ENCODE results near the gene LEMD1.

Gene LEMD1

GRCh38 chr1:205351984-205352713 lies 69.7 kb downstream of the LEMD1 start:
- DNase-seq: no peak

- DNase-seq: no peak
Measured at GRCh38 chr1:205350691-205351141, 71.1 kb downstream of the LEMD1 start.

- no peak for DNase-seq
Measured at GRCh38 chr1:205350124-205350523, 71.7 kb downstream of the LEMD1 start.

- DNase-seq: no peak
Measured at GRCh38 chr1:205348554-205349487, 73.0 kb downstream of the LEMD1 start.

GRCh38 chr1:205346956-205347574 lies 74.8 kb downstream of the LEMD1 start:
- no peak for DNase-seq

- DNase-seq: no peak
Measured at GRCh38 chr1:205345761-205346160, 76.1 kb downstream of the LEMD1 start.

GRCh38 chr1:205344066-205344928 lies 77.6 kb downstream of the LEMD1 start:
- DNase-seq: peak; percentile 39

GRCh38 chr1:205343431-205344065 lies 78.3 kb downstream of the LEMD1 start:
- DNase-seq: no peak

GRCh38 chr1:205342986-205343385 lies 78.9 kb downstream of the LEMD1 start:
- DNase-seq: no peak

GRCh38 chr1:205340676-205341075 lies 81.2 kb downstream of the LEMD1 start:
- no peak for DNase-seq

- DNase-seq: no peak
Measured at GRCh38 chr1:205339717-205340116, 82.1 kb downstream of the LEMD1 start.

GRCh38 chr1:205339197-205339702 lies 82.6 kb downstream of the LEMD1 start:
- DNase-seq: no peak

- no peak for DNase-seq
Measured at GRCh38 chr1:205338011-205338410, 83.8 kb downstream of the LEMD1 start.

GRCh38 chr1:205337481-205337880 lies 84.4 kb downstream of the LEMD1 start:
- DNase-seq: no peak

- peak; percentile 78 for DNase-seq
Measured at GRCh38 chr1:205335692-205336091, 86.2 kb downstream of the LEMD1 start.

GRCh38 chr1:205332015-205332791 lies 89.7 kb downstream of the LEMD1 start:
- no peak for DNase-seq
